ENCODE results near the gene STK10. TPM values are rescaled to one million over a fixed set of nuclear protein-coding genes. Genes with fewer than 3 reads are reported as not detected.

STK10 gene
- polyA plus RNA-seq, 3 donors from 2014 or later: 24.8 to 274 (median 54.9) TPM

- Mint-ChIP-seq H3K27ac (peak overlapping the region; percentile 87 to 96 (median 95)), H3K9me3 (no peaks in the 10 kb centered on the region), H3K4me1 (peaks cover 63 to 79% of the 10 kb centered on the region in 2 donors), H3K4me3 (peak overlapping the region; percentile 93 to 97 (median 95)), H3K27me3 (ENCODE audit: low read depth in 3 of 3) (peaks cover 0 to 7% (median 2%) of the 10 kb centered on the region in 3 donors), H3K36me3 (no peaks in the 10 kb centered on the region)
- DNase-seq: peak; percentile 6 to 10 (median 8)
Measured at GRCh38 chr5:172004824-172005237, 183.2 kb downstream of the STK10 start.

GRCh38 chr5:172003746-172004145, 184.3 kb downstream of the STK10 start:
- Mint-ChIP-seq H3K4me3 (peak overlapping the region in 3 of 5 donors; percentile 27 to 41 (median 31)), H3K27me3 (ENCODE audit: low read depth in 3 of 3) (peaks cover 0 to 7% (median 2%) of the 10 kb centered on the region in 3 donors), H3K27ac (peak overlapping the region in 2 of 6 donors; percentile 19 to 22), H3K9me3 (no peaks in the 10 kb centered on the region), H3K4me1 (peaks cover 65 to 90% of the 10 kb centered on the region in 2 donors), H3K36me3 (no peaks in the 10 kb centered on the region)
- no peak for DNase-seq

- Mint-ChIP-seq H3K4me3 (peak overlapping the region in 1 of 5 donors; percentile 27), H3K36me3 (no peaks in the 10 kb centered on the region), H3K27ac (no peak overlapping the region), H3K27me3 (ENCODE audit: low read depth in 3 of 3) (peaks cover 0 to 7% (median 2%) of the 10 kb centered on the region in 3 donors), H3K9me3 (no peaks in the 10 kb centered on the region), H3K4me1 (peaks cover 65 to 93% of the 10 kb centered on the region in 2 donors)
- no peak for DNase-seq
Measured at GRCh38 chr5:172002840-172003512, 185.0 kb downstream of the STK10 start.

- no peak overlapping the region for H3K4me3 Mint-ChIP-seq
- H3K27ac Mint-ChIP-seq: peak overlapping the region in 1 of 6 donors; percentile 57
- H3K27me3 Mint-ChIP-seq (ENCODE audit: low read depth in 3 of 3): peaks cover 0 to 7% (median 2%) of the 10 kb centered on the region in 3 donors
- H3K4me1 Mint-ChIP-seq: peaks cover 65 to 93% of the 10 kb centered on the region in 2 donors
- peak in 1 of 3 donors; percentile 19 for DNase-seq
- no peaks in the 10 kb centered on the region for H3K9me3 Mint-ChIP-seq
- H3K36me3 Mint-ChIP-seq: no peaks in the 10 kb centered on the region
Measured at GRCh38 chr5:172002310-172002709, 185.7 kb downstream of the STK10 start.

GRCh38 chr5:171999877-172000276, 188.1 kb downstream of the STK10 start:
- H3K27me3 Mint-ChIP-seq (ENCODE audit: low read depth in 3 of 3): peaks cover 0 to 2% (median 0%) of the 10 kb centered on the region in 3 donors
- H3K4me3 Mint-ChIP-seq: no peak overlapping the region
- no peak for DNase-seq
- H3K36me3 Mint-ChIP-seq: peaks cover 4 to 8% (median 6%) of the 10 kb centered on the region in 3 donors
- H3K9me3 Mint-ChIP-seq: no peaks in the 10 kb centered on the region
- H3K27ac Mint-ChIP-seq: no peak overlapping the region
- H3K4me1 Mint-ChIP-seq: peaks cover 57 to 83% of the 10 kb centered on the region in 2 donors

- Mint-ChIP-seq H3K4me3 (no peak overlapping the region), H3K27me3 (ENCODE audit: low read depth in 3 of 3) (no peaks in the 10 kb centered on the region), H3K4me1 (peaks cover 52 to 75% of the 10 kb centered on the region in 2 donors), H3K27ac (no peak overlapping the region), H3K36me3 (peaks cover 4 to 8% (median 6%) of the 10 kb centered on the region in 3 donors), H3K9me3 (no peaks in the 10 kb centered on the region)
- no peak for DNase-seq
Measured at GRCh38 chr5:171999100-171999499, 188.9 kb downstream of the STK10 start.

GRCh38 chr5:171997011-171997410, 191.0 kb downstream of the STK10 start:
- no peak overlapping the region for H3K4me3 Mint-ChIP-seq
- H3K27ac Mint-ChIP-seq: no peak overlapping the region
- H3K4me1 Mint-ChIP-seq: peaks cover 36 to 55% of the 10 kb centered on the region in 2 donors

GRCh38 chr5:171992813-171993212, 195.2 kb downstream of the STK10 start:
- Mint-ChIP-seq H3K9me3 (no peaks in the 10 kb centered on the region), H3K27ac (peak overlapping the region in 1 of 6 donors; percentile 52), H3K4me1 (peaks cover 24 to 42% of the 10 kb centered on the region in 2 donors), H3K4me3 (no peak overlapping the region), H3K36me3 (peaks cover 6 to 14% (median 7%) of the 10 kb centered on the region in 3 donors), H3K27me3 (ENCODE audit: low read depth in 3 of 3) (no peaks in the 10 kb centered on the region)
- no peak for DNase-seq

More at GRCh38 chr5:171997011-171997410, 191.0 kb downstream of the STK10 start:
- Mint-ChIP-seq H3K27me3 (ENCODE audit: low read depth in 3 of 3) (no peaks in the 10 kb centered on the region), H3K36me3 (peaks cover 6 to 8% (median 7%) of the 10 kb centered on the region in 3 donors), H3K9me3 (no peaks in the 10 kb centered on the region)
- no peak for DNase-seq

GRCh38 chr5:171992305-171992704, 195.7 kb downstream of the STK10 start:
- H3K4me1 Mint-ChIP-seq: peaks cover 21 to 42% of the 10 kb centered on the region in 2 donors
- peak overlapping the region in 1 of 6 donors; percentile 52 for H3K27ac Mint-ChIP-seq
- H3K4me3 Mint-ChIP-seq: no peak overlapping the region

More at GRCh38 chr5:171992305-171992704, 195.7 kb downstream of the STK10 start:
- DNase-seq: no peak
- Mint-ChIP-seq H3K27me3 (ENCODE audit: low read depth in 3 of 3) (no peaks in the 10 kb centered on the region), H3K36me3 (peaks cover 6 to 14% (median 7%) of the 10 kb centered on the region in 3 donors), H3K9me3 (no peaks in the 10 kb centered on the region)

Other genes with a start within 250 kb of the STK10 start
- 10 to 100 TPM; 13.6 to 29.1 (median 17.8) TPM for gene FBXW11, start 181.6 kb downstream of the STK10 start, polyA plus RNA-seq
- gene EFCAB9, start 5.9 kb upstream of the STK10 start, polyA plus RNA-seq: not detected
- 1 to 10 TPM; 1.5 TPM for gene UBTD2, start 95.5 kb upstream of the STK10 start, polyA plus RNA-seq

Measured in immature natural killer cell (primary cell).